OCI-LY7 (cell line): ENCODE results near the gene SOWAHA. TPM values are rescaled to one million over a fixed set of nuclear protein-coding genes. Genes with fewer than 3 reads are reported as not detected.

ENCODE experiments used
- BruUV-seq: library from RNA; stranded (reverse); fragments of 400-500 nt; replicated peaks from 2 replicates; lab custom pipeline; 2021; lab: Mats Ljungman, UMichigan
- CTCF ChIA-PET: fragments of 300-600 bp; sonication (Branson Sonifier 250); formaldehyde crosslinking; loops from one replicate; lab custom pipeline; 2022; ENCODE audit warnings: antibody characterized with exemption; ENCODE audit not compliant: unreplicated experiment; lab: Charles Lee
- POLR2A ChIA-PET: fragments of 300-600 bp; sonication (Branson Sonifier 250); formaldehyde crosslinking; loops from one replicate; lab custom pipeline; 2022; ENCODE audit warnings: antibody characterized with exemption; lab: Charles Lee
- DNase-seq: peaks from one replicate; pipeline ENCODE4 v3.0.0-alpha.2; 2015; ENCODE audit warnings: low spot score
- H2AFZ ChIP-seq: fragments of 200-600 bp; sonication (generic), shearing (Covaris generic); 2 replicates; pipeline ENCODE4 v1.6.1; 2014; ENCODE audit warnings: mild to moderate bottlenecking, antibody characterized with exemption, low read length, moderate library complexity
- H3K27ac ChIP-seq: fragments of 200-600 bp; sonication (generic); 2 replicates; pipeline ENCODE4 v1.5.1; 2014; ENCODE audit warnings: mixed run types, low read depth, mild to moderate bottlenecking, moderate library complexity, low read length, inconsistent platforms; ENCODE audit not compliant: poor library complexity, severe bottlenecking
- H3K36me3 ChIP-seq: fragments of 200-600 bp; sonication (generic); 2 replicates; pipeline ENCODE4 v1.6.1; 2014; ENCODE audit warnings: mild to moderate bottlenecking, antibody characterized with exemption, low read length, moderate library complexity, mixed read lengths; ENCODE audit not compliant: insufficient read depth
- H3K4me1 ChIP-seq: fragments of 200-600 bp; sonication (generic); 2 replicates; pipeline ENCODE4 v1.5.1; 2014; ENCODE audit warnings: mild to moderate bottlenecking, low read length; ENCODE audit not compliant: insufficient read depth, poor library complexity, severe bottlenecking
- H3K4me2 ChIP-seq: fragments of 200-600 bp; sonication (generic); 2 replicates; pipeline ENCODE4 v1.6.1; 2014; ENCODE audit warnings: mild to moderate bottlenecking, low read length
- H3K4me3 ChIP-seq: fragments of 200-600 bp; sonication (generic); 2 replicates; pipeline ENCODE4 v1.5.1; 2014; ENCODE audit warnings: mild to moderate bottlenecking, low read depth, low read length; ENCODE audit not compliant: poor library complexity, severe bottlenecking
- H3K79me2 ChIP-seq: fragments of 200-600 bp; sonication (generic); 2 replicates; pipeline ENCODE4 v1.6.1; 2016; ENCODE audit warnings: low read depth, mild to moderate bottlenecking, low read length, moderate library complexity, mixed read lengths; ENCODE audit not compliant: insufficient read depth
- H3K9me2 ChIP-seq: fragments of 200-600 bp; sonication (generic); 2 replicates; pipeline ENCODE4 v1.6.1; 2016; ENCODE audit warnings: mild to moderate bottlenecking, low read length, mixed read lengths; ENCODE audit not compliant: insufficient read depth
- H3K9me3 ChIP-seq: fragments of 200-600 bp; sonication (generic); 2 replicates; pipeline ENCODE4 v1.6.1; 2014; ENCODE audit warnings: mild to moderate bottlenecking, mixed run types, low read length, mixed read lengths
- H4K20me1 ChIP-seq: fragments of 200-600 bp; sonication (generic); 2 replicates; pipeline ENCODE4 v1.6.1; 2014; ENCODE audit warnings: mild to moderate bottlenecking, antibody characterized with exemption, low read length, moderate library complexity, mixed read lengths; ENCODE audit not compliant: insufficient read depth
- EZH2phosphoT487 ChIP-seq: fragments of 200-600 bp; sonication (generic); IDR thresholded peaks from 2 replicates; pipeline ENCODE4 v1.6.1; 2018; ENCODE audit warnings: low read depth, borderline replicate concordance, mild to moderate bottlenecking, mixed run types, antibody characterized with exemption, low read length, moderate library complexity, mixed read lengths
- intact Hi-C: fragments of 100-400 bp; cut with micrococcal nuclease; formaldehyde crosslinking; loops from one replicate; pipeline ENCODE4 v1.10.0; 2022; ENCODE audit not compliant: unreplicated experiment
- total RNA-seq, 2 experiments: library from RNA; depleted of rRNA in 1 of 2; stranded (reverse); fragments of >200 nt in 1 of 2; shearing (Covaris generic) in 1 of 2; gene quantifications; 2 replicates each; pipeline ENCODE4 v1.2.3, GENCODE V29; 2014 to 2022
- TF ChIP-seq, protein P1 (sequence below): fragments of 200-600 bp; sonication (generic); conservative IDR thresholded peaks from 2 replicates; pipeline ENCODE4 v1.5.1; 2014; ENCODE audit warnings: mild to moderate bottlenecking, antibody characterized with exemption, low read length, moderate library complexity, mixed read lengths

Gene SOWAHA
- total RNA-seq, 2 experiments from 2014 or later: not detected

DNA sequence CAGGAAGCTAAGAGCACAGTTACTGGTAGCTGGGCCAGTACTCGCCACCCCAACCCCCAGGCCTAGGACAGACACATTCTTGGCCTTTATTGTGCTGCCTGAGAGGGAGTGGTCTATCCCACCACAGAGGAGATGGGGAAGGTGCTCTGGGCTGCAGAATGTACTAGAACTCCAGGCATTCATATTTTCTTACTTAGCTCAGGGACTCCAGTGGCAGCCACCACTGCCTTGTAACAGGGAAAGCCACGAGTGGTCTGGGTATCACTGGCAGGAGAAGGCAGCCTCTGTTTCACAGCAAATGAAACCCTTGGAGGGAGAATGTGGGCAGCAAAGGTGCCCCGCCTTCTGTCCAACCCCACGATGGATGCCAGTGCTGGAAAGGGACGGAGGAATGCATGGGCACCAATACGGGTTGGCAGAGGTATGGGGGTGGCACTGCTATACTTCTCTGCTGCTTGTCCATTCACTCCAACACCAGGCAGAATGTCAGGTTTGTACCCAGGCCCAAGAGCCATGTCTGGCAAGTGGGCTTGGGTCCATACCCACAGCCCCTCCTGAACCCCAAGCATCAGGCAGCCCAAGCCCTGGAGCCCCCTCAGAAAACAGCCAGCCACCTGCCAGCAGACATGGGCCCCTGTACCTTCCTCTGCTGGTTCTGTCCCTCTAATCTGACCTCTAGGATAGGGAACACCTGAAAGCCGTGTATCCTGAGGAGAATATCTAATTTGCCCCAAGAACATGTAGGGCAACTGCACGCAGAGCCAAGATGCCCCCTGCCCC, 40.6 kb upstream of the SOWAHA start:
- Histone ChIP-seq H3K4me1 (peaks cover 7% of the 10 kb centered on the region), H3K9me2 (no peaks in the 10 kb centered on the region), H3K4me3 (no peak overlapping the region), H3K4me2 (no peak overlapping the region), H3K36me3 (no peaks in the 10 kb centered on the region), H3K79me2 (no peaks in the 10 kb centered on the region), H4K20me1 (no peaks in the 10 kb centered on the region), H3K9me3 (no peaks in the 10 kb centered on the region), H2AFZ (no peak overlapping the region), H3K27ac (no peak overlapping the region)
- ChIA-PET POLR2A (interaction anchor here (0.6 to 1.0 kb wide), 2 partner anchors 18 to 32 kb away, joined by 3 read pairs; no protein-coding TSS in a partner anchor), CTCF (no interaction called here)
- no peak for DNase-seq
- intact Hi-C loops: no loop called here
- TF ChIP-seq, protein P1, sequence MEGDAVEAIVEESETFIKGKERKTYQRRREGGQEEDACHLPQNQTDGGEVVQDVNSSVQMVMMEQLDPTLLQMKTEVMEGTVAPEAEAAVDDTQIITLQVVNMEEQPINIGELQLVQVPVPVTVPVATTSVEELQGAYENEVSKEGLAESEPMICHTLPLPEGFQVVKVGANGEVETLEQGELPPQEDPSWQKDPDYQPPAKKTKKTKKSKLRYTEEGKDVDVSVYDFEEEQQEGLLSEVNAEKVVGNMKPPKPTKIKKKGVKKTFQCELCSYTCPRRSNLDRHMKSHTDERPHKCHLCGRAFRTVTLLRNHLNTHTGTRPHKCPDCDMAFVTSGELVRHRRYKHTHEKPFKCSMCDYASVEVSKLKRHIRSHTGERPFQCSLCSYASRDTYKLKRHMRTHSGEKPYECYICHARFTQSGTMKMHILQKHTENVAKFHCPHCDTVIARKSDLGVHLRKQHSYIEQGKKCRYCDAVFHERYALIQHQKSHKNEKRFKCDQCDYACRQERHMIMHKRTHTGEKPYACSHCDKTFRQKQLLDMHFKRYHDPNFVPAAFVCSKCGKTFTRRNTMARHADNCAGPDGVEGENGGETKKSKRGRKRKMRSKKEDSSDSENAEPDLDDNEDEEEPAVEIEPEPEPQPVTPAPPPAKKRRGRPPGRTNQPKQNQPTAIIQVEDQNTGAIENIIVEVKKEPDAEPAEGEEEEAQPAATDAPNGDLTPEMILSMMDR: no peak
- no peak for TF ChIP-seq EZH2phosphoT487
- BruUV-seq: no TSS peak

DNA sequence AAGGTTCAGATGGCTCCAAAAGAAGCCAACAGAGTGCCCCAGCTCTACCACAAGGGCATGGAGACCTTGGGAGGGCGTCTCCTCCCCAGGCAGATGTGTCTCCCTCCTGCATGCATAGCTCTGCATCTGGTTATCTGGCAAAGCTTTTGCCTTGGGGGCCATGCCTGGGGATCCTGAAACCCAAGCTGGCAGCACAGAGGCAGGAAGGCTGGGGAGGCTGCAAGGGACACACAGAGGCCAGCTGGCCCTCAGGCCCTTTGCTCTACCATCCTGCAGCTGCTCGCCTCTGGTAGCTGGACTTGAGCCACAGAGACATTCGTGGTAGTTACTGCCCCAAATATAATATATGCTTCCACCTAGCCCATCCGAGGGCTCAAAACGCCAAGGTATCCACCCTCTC, 40.0 kb upstream of the SOWAHA start:
- Histone ChIP-seq H3K36me3 (no peaks in the 10 kb centered on the region), H3K27ac (no peak overlapping the region), H3K4me1 (peaks cover 7% of the 10 kb centered on the region), H4K20me1 (no peaks in the 10 kb centered on the region), H3K4me2 (no peak overlapping the region), H3K4me3 (no peak overlapping the region), H2AFZ (no peak overlapping the region), H3K9me2 (no peaks in the 10 kb centered on the region), H3K9me3 (no peaks in the 10 kb centered on the region), H3K79me2 (no peaks in the 10 kb centered on the region)
- no peak for DNase-seq
- TF ChIP-seq EZH2phosphoT487: no peak
- TF ChIP-seq, protein P1: no peak
- ChIA-PET CTCF (no interaction called here), POLR2A (interaction anchor here (0.6 to 1.0 kb wide), 3 partner anchors 18 to 35 kb away, joined by 3 to 4 read pairs (median 3); no protein-coding TSS in a partner anchor)
- intact Hi-C loops: no loop called here
- BruUV-seq: no TSS peak
